WTC11 (cell line): ENCODE data around the gene ZNF526. TPM values are rescaled to one million over a fixed set of nuclear protein-coding genes. Genes with fewer than 3 reads are reported as not detected.
A peak's percentile ranks its signal among the peaks of the same experiment; 100 is the strongest.

Experiments
- ATAC-seq: fragments of 200-7000 bp; cut with Tn5 transposase; 2 replicates; pipeline ENCODE4 v1.10.0; 2021; ENCODE audit warnings: mild to moderate bottlenecking, moderate library complexity
- CTCF ChIA-PET: fragments of 300-600 bp; sonication (Branson Sonifier 250); formaldehyde crosslinking; loops from one replicate; lab custom pipeline; 2021; ENCODE audit warnings: antibody characterized with exemption; lab: Charles Lee
- POLR2A ChIA-PET: fragments of 350-600 bp; sonication (Branson Sonifier 250); formaldehyde crosslinking; loops from one replicate; lab custom pipeline; 2021; ENCODE audit warnings: antibody characterized with exemption; lab: Charles Lee
- DNase-seq: peaks from one replicate; pipeline ENCODE4 v3.0.0; 2021; ENCODE audit warnings: low spot score
- H3K27ac Mint-ChIP-seq: 2 replicates; pipeline ENCODE4 v1.8.0; 2021; ENCODE audit warnings: mixed read lengths
- H3K27me3 Mint-ChIP-seq: 2 replicates; pipeline ENCODE4 v1.8.0; 2021; ENCODE audit warnings: low read depth, mild to moderate bottlenecking, moderate library complexity, mixed read lengths
- H3K36me3 Mint-ChIP-seq: 2 replicates; pipeline ENCODE4 v1.8.0; 2021; ENCODE audit warnings: mixed read lengths
- H3K4me1 Mint-ChIP-seq: 2 replicates; pipeline ENCODE4 v1.8.0; 2022; ENCODE audit warnings: mixed read lengths
- H3K4me3 Mint-ChIP-seq: 2 replicates; pipeline ENCODE4 v1.8.0; 2021; ENCODE audit warnings: mild to moderate bottlenecking, moderate library complexity, mixed read lengths
- H3K9me3 Mint-ChIP-seq: 2 replicates; pipeline ENCODE4 v1.8.0; 2021; ENCODE audit warnings: mixed read lengths
- ETV6 ChIP-seq: sonication (generic); formaldehyde crosslinking; IDR thresholded peaks from 2 replicates; pipeline ENCODE4 v1.8.1; 2022; ENCODE audit warnings: mild to moderate bottlenecking, missing genetic modification reagents
- FOXK1 ChIP-seq: sonication (generic); formaldehyde crosslinking; IDR thresholded peaks from 2 replicates; pipeline ENCODE4 v1.8.0; 2022; ENCODE audit warnings: mild to moderate bottlenecking, moderate library complexity, missing genetic modification reagents
- IRF2 ChIP-seq: sonication (generic); formaldehyde crosslinking; IDR thresholded peaks from 2 replicates; pipeline ENCODE4 v1.8.0; 2022; ENCODE audit warnings: low read depth, missing genetic modification reagents, borderline replicate concordance
- JAZF1 ChIP-seq: fragments of 250-450 bp; sonication (Bioruptor Pico); IDR thresholded peaks from 2 replicates; pipeline ENCODE4 v1.9.0; 2021; ENCODE audit warnings: moderate library complexity, mild to moderate bottlenecking, inconsistent platforms
- NFATC4 ChIP-seq: fragments of 250-450 bp; sonication (Bioruptor Pico); IDR thresholded peaks from 2 replicates; pipeline ENCODE4 v1.9.0; 2021; ENCODE audit warnings: mild to moderate bottlenecking
- NR1H2 ChIP-seq: sonication (generic); formaldehyde crosslinking; IDR thresholded peaks from 2 replicates; pipeline ENCODE4 v1.9.0; 2021; ENCODE audit warnings: mild to moderate bottlenecking, moderate library complexity, missing genetic modification reagents
- NR2C2 ChIP-seq: sonication (generic); formaldehyde crosslinking; IDR thresholded peaks from 2 replicates; pipeline ENCODE4 v1.8.0; 2022; ENCODE audit warnings: mild to moderate bottlenecking, missing genetic modification reagents
- OVOL2 ChIP-seq: fragments of 250-450 bp; sonication (Bioruptor Pico); IDR thresholded peaks from 2 replicates; pipeline ENCODE4 v1.9.0; 2021; ENCODE audit warnings: mild to moderate bottlenecking, borderline replicate concordance
- SMAD4 ChIP-seq: sonication (generic); formaldehyde crosslinking; IDR thresholded peaks from 2 replicates; pipeline ENCODE4 v1.8.0; 2022; ENCODE audit warnings: mild to moderate bottlenecking, missing genetic modification reagents
- SP1 ChIP-seq: sonication (generic); formaldehyde crosslinking; conservative IDR thresholded peaks from 2 replicates; pipeline ENCODE4 v1.8.1; 2022; ENCODE audit warnings: missing genetic modification reagents
- TCF7 ChIP-seq: sonication (generic); formaldehyde crosslinking; IDR thresholded peaks from 2 replicates; pipeline ENCODE4 v1.8.0; 2022; ENCODE audit warnings: mild to moderate bottlenecking, low read depth, missing genetic modification reagents, moderate library complexity
- ZNF138 ChIP-seq: sonication (generic); formaldehyde crosslinking; conservative IDR thresholded peaks from 2 replicates; pipeline ENCODE4 v1.8.1; 2022; ENCODE audit warnings: mild to moderate bottlenecking, moderate library complexity, missing genetic modification reagents
- total RNA-seq: library from RNA; stranded (reverse); gene quantifications from 3 replicates; pipeline ENCODE4 v1.2.3, GENCODE V29; 2021
- TF ChIP-seq, protein P1 (sequence below): fragments of 250-450 bp; sonication (Bioruptor Pico); conservative IDR thresholded peaks from 2 replicates; pipeline ENCODE4 v1.9.0; 2021; ENCODE audit warnings: mild to moderate bottlenecking
- TF ChIP-seq, protein P2 (sequence below): sonication (generic); formaldehyde crosslinking; IDR thresholded peaks from 2 replicates; pipeline ENCODE4 v1.8.1; 2023; ENCODE audit warnings: mild to moderate bottlenecking, moderate library complexity, missing genetic modification reagents
- TF ChIP-seq, protein P3 (sequence below): sonication (generic); formaldehyde crosslinking; IDR thresholded peaks from 2 replicates; pipeline ENCODE4 v1.8.0; 2022; ENCODE audit warnings: mild to moderate bottlenecking, missing genetic modification reagents
- TF ChIP-seq, protein P4 (sequence below): fragments of 250-450 bp; sonication (Bioruptor Pico); IDR thresholded peaks from 2 replicates; pipeline ENCODE4 v1.8.0; 2021; ENCODE audit warnings: mild to moderate bottlenecking
- TF ChIP-seq, protein P5 (sequence below): sonication (generic); formaldehyde crosslinking; IDR thresholded peaks from 2 replicates; pipeline ENCODE4 v1.8.1; 2022; ENCODE audit warnings: low read depth, missing genetic modification reagents, borderline replicate concordance
- TF ChIP-seq, protein P6 (sequence below): sonication (generic); formaldehyde crosslinking; IDR thresholded peaks from 2 replicates; pipeline ENCODE4 v1.8.0; 2023; ENCODE audit warnings: missing genetic modification reagents

Gene ZNF526
- total RNA-seq, 1 experiment from 2014 or later: 18.3 TPM

DNA sequence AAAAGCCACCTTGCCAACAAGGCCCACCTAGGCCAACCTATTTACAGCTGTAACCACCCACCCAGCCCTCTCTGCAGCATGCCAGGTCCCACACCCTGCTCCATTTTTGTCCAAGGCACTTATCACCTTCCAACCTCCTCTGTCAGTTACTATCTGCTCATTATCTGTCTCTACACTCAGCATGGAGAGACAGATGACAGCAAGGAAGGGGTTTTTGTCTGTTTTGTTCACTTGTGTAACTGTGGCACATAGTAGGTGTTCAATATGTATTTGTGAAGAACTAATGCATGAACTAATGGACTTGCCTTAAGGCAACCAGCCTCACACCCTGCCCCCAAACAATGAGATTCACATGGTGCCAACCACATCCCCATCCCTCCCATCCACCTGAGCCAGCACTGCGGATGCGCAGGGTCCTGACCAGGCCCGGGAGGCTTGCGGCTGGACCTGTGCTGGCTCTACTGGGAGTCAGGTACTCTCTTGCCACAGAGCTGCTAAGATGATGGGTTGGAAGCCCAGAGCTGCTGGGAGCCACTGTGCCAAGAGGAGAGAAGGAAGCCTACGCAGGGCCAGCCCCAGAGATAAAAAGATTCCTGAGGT is 19.9 kb upstream of the ZNF526 start:
- Mint-ChIP-seq H3K36me3 (peaks cover 76% of the 10 kb centered on the region), H3K4me3 (no peak overlapping the region), H3K27me3 (peaks cover 6% of the 10 kb centered on the region; the same call in 1 of the 2 replicates), H3K27ac (peak overlapping the region; percentile 9), H3K4me1 (peaks cover 37% of the 10 kb centered on the region), H3K9me3 (no peaks in the 10 kb centered on the region)
- no peak for DNase-seq
- ChIA-PET POLR2A (no interaction called here), CTCF (interaction anchor here (1.1 to 1.5 kb wide), 3 partner anchors 43 to 92 kb away, joined by 4 to 6 read pairs (median 4); no protein-coding TSS in a partner anchor)
- no peak for ATAC-seq
- TF ChIP-seq IRF2 (CRISPR knock-in tag): no peak
- TF ChIP-seq ETV6 (CRISPR knock-in tag): no peak
- no peak for TF ChIP-seq SMAD4 (CRISPR knock-in tag)
- TF ChIP-seq SP1: no peak
- no peak for TF ChIP-seq OVOL2 (CRISPR knock-in tag)
- TF ChIP-seq JAZF1 (CRISPR knock-in tag): no peak
- TF ChIP-seq, protein P1, sequence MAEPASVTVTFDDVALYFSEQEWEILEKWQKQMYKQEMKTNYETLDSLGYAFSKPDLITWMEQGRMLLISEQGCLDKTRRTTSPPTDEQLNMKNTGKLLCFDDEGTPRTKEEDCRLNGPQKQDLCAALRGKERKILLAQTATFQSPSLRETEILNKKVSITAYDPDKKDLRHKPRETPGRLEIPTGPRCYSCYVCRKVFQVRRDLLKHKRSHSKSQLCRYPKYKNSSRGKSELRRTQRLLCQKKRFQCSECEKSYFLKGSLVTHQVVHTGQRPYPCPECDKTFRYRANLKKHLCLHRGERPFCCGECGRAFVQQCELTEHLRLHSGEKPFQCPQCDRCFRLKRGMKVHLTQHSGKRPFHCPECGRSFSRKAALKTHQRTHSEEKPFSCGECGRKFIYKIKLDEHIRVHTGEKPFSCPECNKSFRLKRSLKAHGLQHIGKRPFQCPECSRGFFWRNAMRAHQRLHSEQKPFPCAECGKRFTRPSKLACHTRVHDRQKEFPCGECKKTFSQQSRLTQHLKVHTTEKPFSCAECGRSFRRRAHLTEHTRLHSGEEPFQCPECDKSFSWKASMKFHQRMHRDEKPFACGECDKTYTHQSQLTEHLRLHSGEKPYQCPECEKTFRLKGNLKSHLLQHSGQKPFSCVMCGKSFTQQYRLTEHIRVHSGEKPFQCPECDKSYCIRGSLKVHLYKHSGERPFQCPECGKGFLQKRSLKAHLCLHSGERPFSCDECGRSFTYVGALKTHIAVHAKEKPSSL (CRISPR knock-in tag): no peak
- TF ChIP-seq, protein P2, sequence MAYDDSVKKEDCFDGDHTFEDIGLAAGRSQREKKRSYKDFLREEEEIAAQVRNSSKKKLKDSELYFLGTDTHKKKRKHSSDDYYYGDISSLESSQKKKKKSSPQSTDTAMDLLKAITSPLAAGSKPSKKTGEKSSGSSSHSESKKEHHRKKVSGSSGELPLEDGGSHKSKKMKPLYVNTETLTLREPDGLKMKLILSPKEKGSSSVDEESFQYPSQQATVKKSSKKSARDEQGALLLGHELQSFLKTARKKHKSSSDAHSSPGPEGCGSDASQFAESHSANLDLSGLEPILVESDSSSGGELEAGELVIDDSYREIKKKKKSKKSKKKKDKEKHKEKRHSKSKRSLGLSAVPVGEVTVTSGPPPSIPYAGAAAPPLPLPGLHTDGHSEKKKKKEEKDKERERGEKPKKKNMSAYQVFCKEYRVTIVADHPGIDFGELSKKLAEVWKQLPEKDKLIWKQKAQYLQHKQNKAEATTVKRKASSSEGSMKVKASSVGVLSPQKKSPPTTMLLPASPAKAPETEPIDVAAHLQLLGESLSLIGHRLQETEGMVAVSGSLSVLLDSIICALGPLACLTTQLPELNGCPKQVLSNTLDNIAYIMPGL (CRISPR knock-in tag): no peak
- TF ChIP-seq NFATC4 (CRISPR knock-in tag): no peak
- no peak for TF ChIP-seq NR2C2 (CRISPR knock-in tag)

DNA sequence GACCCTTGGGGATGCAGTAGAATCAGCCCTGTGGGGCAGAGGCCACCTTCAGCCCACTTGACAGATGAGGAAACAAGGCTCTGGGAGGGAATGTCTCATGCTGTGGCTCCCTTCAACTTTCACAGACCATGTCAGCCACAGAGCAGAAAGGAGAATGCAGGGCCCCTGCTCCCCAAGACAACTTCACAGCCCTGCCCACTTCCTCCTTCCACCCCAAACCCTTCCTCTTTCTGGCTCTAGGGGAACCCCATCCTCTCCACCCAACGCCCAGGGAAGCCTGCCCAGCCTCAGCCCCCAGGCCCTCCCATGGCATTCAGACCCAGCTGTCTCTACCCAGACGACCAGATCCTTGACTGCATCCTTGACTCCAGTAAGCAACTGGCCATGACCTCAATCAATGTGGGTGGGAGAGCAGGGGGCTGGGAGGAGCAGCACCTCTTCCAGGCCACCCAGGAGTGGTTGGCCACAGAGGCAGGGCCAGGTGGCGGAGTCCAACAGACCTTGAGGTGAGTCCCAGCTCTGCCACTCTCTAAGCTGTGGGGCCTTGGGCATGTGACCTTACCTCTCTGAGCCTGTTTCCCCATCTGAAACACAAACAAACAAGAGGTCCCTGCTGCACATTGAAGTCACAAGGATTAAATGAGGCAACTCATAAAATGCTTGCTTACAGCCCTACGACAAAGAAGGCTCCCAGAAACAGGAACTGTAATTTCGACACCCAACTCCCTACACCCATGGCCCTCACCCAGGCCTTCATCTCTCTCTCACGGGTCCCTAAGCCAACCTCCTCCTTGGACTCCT is 18.4 kb upstream of the ZNF526 start:
- ATAC-seq: no peak
- Mint-ChIP-seq H3K27ac (peak overlapping the region; percentile 77; the same call in 1 of the 2 replicates), H3K4me1 (peaks cover 41% of the 10 kb centered on the region), H3K4me3 (no peak overlapping the region), H3K9me3 (no peaks in the 10 kb centered on the region), H3K36me3 (peaks cover 77% of the 10 kb centered on the region), H3K27me3 (no peaks in the 10 kb centered on the region; the same call in 1 of the 2 replicates)
- no peak for DNase-seq
- POLR2A ChIA-PET: interaction anchor here (0.8 kb wide), 1 partner anchor 88 kb away, joined by 3 read pairs; no protein-coding TSS in a partner anchor
- TF ChIP-seq NR1H2 (CRISPR knock-in tag) (no peak), FOXK1 (no peak), TCF7 (CRISPR knock-in tag) (no peak), ZNF138 (CRISPR knock-in tag) (no peak)
- TF ChIP-seq, protein P3, sequence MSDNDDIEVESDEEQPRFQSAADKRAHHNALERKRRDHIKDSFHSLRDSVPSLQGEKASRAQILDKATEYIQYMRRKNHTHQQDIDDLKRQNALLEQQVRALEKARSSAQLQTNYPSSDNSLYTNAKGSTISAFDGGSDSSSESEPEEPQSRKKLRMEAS (CRISPR knock-in tag): no peak
- TF ChIP-seq, protein P4, sequence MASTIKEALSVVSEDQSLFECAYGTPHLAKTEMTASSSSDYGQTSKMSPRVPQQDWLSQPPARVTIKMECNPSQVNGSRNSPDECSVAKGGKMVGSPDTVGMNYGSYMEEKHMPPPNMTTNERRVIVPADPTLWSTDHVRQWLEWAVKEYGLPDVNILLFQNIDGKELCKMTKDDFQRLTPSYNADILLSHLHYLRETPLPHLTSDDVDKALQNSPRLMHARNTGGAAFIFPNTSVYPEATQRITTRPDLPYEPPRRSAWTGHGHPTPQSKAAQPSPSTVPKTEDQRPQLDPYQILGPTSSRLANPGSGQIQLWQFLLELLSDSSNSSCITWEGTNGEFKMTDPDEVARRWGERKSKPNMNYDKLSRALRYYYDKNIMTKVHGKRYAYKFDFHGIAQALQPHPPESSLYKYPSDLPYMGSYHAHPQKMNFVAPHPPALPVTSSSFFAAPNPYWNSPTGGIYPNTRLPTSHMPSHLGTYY: no peak
- TF ChIP-seq, protein P5, sequence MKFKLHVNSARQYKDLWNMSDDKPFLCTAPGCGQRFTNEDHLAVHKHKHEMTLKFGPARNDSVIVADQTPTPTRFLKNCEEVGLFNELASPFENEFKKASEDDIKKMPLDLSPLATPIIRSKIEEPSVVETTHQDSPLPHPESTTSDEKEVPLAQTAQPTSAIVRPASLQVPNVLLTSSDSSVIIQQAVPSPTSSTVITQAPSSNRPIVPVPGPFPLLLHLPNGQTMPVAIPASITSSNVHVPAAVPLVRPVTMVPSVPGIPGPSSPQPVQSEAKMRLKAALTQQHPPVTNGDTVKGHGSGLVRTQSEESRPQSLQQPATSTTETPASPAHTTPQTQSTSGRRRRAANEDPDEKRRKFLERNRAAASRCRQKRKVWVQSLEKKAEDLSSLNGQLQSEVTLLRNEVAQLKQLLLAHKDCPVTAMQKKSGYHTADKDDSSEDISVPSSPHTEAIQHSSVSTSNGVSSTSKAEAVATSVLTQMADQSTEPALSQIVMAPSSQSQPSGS (CRISPR knock-in tag): no peak
- TF ChIP-seq, protein P6, sequence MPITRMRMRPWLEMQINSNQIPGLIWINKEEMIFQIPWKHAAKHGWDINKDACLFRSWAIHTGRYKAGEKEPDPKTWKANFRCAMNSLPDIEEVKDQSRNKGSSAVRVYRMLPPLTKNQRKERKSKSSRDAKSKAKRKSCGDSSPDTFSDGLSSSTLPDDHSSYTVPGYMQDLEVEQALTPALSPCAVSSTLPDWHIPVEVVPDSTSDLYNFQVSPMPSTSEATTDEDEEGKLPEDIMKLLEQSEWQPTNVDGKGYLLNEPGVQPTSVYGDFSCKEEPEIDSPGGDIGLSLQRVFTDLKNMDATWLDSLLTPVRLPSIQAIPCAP (CRISPR knock-in tag): no peak
- CTCF ChIA-PET: interaction anchor here (0.5 kb wide), 1 partner anchor 27 kb away, joined by 3 read pairs; no protein-coding TSS in a partner anchor
